GM18867 (cell line): Measurements from ENCODE around the gene STMN3.
"Not testable (repeated sequence)": the region's sequence is repeated elsewhere in the genome, so short reads cannot be mapped to it uniquely, and the experiment has no call there.

Source experiments
- ATAC-seq: cut with Tn5 transposase; IDR thresholded peaks from one replicate; pipeline ENCODE4 v1.9.1; 2021; ENCODE audit warnings: mild to moderate bottlenecking, moderate library complexity; ENCODE audit not compliant: unreplicated experiment

Gene STMN3

DNA sequence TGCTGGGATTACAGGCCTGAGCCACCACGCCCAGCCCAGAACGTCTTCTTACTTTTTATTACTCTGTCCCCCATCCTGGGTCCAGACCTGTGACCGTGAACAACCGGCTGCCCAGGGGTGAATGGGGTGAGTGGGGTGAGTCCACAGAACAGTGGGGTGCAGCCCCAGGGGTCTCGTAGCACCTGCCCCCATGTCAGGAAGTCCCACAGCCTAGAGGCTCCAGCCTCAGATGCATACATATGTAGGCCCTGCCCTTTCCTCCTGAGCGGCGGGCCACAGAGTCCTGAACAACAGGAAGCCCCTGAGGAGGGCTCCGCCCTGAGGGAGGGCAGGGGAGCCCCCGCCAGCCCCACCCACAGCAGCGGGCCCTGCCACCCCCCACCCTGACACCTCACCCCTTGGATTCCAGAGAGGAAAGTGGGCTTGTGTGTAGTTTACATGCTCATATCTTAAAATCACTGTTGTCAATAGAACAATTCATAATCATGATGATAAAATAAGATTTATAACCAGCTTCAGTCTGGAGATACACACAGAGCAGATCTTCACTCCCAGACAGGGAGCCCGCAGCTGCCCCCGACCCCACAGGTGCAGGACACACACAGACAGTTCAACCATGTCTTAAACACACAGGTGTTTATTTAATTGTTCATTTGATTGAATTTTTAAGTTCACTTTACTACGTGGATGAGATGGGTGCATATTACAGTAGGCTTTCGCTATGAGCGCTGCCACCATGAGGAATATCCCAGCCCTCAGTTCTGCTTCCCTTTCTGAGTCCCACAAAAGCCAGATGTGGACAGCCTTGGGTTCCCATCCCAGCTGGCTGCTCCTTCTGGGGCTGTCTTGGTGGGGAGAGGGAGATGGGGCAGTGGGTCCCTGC is 13.9 kb downstream of the STMN3 start:
- no peak for ATAC-seq

DNA sequence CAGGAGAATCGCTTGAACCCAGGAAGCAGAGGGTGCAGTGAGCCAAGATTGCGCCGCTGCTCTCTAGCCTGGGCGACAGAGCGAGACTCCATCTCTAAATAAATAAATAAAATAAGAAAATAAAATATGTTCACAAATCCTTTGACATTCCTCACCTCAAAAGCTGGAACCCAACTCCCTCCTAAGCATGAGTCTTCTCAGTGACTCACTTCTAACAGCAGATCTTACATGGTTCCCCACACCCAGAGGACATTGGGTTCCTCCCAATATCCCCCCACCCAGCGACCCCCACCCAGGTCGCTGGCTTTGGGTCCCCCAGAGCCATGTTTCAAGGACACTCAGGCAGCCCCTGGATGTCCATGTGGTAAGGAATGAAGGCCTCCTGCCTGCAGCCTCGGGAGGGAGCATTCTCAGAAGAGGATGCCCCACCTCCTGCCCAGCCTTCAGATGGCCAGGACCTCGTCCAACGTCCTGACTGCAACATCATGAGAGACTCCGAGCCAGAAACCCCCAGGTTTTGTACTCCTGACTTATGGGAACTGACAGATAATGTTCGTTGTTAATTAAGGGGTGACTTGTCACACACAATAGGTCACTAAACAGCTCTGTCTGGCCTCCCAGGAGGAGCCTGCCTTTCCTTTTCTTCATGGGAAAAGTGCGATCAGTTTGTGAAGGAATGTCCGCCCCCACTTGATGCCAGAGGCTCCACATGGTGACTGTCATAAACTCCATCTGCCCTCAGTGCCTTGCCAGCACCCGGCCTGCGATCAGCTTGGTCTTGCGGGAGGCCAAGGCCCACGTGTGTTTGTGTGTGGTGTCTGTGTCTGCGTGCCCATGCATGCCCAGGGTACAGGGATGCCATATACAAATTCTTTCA is 16.2 kb downstream of the STMN3 start:
- no peak for ATAC-seq

DNA sequence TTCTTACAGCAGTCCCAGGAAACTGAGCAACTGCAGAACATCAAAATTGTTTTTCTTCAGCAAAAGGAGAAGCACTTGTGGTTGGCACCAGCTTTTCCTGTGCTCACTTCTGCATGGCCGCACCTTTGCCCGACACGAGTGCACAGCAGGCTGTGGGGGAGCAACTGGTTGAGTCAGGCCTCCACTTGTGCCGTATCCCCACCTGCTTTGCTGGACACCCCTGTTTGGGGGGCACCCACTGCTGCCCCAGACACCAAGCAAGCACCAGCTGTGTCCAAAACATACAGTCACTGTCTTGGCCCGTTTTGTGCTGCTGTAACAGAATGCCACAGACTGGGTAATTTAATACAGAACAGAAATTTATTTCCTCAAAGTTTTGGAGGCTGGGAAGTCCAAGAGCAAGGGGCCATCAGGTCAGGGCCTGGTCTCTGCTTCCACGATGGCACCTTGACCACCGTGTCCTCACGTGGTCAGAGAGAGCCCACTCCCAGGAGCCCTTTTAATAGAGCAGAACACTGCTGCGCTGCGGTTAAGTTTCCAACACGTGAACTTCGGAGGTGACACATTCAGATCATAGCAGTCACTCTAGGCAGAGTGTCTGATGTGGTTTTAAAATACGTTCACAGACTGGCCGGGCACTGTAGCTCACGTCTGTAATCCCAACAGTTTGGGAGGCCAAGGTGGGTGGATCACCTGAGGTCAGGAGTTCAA is 17.6 kb downstream of the STMN3 start:
- peak; percentile 61 for ATAC-seq

DNA sequence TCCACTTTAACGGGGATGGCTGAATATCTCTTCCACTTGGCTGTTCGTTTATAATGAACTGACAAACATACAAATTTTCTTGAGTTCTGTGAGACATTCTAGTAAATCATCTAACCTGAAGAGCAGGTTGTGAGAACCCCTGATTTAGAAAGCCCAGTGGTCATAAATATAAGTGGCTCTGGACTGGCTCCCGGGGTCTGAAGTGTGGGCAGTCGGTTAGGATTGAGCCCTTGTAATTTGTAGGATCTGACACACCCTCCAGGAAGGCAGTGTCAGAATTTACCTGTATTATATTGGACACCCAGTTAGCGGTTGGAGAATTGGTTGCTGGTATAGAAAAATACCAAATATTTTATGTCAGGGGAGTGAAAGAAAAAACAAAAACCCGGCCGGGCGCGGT is 19.5 kb downstream of the STMN3 start:
- no peak for ATAC-seq

DNA sequence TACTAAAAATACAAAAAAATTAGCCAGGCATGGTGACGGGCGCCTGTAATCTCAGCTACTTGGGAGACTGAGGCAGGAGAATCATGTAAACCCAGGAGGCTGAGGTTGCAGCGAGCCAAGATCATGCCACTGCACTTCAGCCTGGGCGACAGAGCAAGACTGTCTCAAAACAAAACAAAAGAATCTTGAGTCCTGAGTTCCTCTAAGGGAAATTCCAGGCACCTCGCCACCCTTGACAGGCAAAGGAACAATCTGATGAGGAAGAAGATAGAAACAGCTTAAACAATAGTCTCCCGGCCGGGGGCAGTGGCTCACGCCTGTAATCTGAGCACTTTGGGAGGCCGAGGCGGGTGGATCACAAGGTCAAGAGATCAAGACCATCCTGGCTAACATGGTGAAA is 21.8 kb downstream of the STMN3 start:
- not testable (repeated sequence) for ATAC-seq

DNA sequence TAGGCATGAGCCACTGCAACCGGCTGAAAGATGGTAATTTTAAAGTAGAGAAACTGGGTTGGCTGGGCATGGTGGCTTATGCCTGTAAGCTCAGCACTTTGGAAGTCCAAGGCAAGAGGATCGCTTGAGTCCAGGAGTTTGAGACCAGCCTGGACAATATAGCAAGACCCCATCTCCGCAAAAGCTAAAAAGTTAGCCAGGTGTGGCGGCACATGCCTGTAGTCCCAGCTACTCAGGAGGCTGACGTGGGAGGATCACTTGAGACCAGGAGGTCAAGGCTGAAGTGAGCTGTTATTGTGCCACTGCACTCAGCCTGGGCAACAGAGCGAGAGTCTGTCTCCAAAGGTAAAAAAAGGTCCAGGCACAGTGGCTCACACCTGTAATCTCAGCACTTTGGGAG is 22.3 kb downstream of the STMN3 start:
- ATAC-seq, result not testable (repeated sequence)

DNA sequence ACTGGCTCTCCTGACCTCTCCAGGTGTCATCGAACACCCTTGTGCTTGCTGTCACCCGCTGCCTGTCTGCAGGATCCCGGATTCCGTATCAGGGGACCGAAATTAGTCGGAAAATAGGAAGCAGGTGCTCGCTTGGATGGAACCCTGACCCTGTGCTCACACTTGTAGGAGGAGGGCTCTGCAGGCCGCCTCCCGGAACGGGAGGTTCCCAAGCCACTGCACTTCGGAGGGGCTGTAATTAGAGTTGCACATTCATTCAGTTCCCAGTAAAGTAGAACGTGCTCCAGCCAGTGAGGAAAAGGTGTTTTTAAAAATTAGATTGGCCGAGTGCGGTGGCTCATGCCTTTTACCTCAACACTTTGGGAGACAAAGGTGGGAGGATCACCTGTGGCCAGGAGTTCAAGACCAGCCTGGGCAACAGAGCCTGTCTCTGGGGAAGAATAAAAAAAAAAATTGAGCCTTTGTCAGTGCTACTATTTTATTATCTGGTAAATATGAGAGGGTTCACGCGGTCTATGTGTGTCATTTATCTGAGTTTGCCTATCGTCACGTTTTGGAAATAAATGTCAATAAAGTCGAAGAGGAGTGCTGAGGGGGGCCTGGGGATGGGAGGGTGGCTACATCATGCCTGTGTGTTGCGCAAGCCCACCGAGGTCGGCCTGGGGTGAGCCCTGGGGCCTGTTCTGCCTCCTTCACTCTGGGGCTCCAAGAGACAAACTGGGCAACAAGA is 24.8 kb downstream of the STMN3 start:
- no peak for ATAC-seq

DNA sequence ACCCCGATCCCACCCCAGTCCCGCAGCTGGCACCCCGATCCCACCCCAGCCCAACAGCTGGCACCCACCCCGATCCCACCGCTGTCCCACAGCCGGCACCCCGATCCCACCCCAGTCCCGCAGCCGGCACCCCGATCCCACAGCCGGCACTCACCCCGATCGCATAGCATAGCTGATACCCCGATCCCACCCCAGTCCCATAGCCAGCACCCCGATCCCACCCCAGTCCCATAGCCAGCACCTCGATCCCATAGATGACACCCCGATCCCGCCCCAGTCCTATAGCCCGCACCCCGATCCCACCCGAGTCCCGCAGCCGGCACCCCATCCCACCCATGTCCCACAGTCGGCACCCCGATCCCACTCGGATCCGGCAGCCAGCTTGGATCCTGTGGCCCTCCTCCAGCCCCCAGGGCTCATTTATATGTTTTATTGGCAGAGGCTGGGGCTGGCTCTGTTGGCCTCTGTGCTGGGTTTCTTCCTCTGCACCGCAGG is 25.4 kb downstream of the STMN3 start:
- ATAC-seq, result no peak

DNA sequence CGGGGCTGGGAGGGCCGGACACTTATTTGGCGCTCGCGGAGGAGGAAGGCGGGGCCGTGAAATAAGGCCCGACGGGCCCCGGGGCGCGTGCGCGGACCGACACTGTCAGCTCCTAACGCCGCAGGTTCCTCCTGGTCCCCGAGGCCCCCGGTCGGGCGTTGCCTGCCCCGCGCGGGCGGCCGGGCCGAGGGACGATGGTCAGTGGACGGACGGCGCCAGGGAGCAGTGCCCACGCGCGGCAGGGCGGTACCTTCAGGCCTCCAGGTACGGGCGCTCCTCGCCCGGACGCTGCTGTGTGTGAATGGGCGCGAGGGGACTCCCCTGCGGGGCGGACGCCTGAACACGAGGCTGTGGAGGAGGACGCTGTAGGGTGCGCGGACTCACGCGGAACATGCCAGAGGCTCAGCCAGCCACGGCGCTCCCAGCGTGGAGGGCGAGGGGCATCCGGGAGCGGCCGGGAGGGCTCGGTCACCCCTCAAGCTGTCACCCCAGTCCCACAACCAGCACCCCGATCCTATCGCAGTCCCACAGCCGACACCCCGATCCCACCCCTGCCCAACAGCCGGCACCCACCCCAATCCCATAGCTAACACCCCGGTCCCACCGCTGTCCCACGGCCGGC is 26.0 kb downstream of the STMN3 start:
- peak; percentile 78 for ATAC-seq

DNA sequence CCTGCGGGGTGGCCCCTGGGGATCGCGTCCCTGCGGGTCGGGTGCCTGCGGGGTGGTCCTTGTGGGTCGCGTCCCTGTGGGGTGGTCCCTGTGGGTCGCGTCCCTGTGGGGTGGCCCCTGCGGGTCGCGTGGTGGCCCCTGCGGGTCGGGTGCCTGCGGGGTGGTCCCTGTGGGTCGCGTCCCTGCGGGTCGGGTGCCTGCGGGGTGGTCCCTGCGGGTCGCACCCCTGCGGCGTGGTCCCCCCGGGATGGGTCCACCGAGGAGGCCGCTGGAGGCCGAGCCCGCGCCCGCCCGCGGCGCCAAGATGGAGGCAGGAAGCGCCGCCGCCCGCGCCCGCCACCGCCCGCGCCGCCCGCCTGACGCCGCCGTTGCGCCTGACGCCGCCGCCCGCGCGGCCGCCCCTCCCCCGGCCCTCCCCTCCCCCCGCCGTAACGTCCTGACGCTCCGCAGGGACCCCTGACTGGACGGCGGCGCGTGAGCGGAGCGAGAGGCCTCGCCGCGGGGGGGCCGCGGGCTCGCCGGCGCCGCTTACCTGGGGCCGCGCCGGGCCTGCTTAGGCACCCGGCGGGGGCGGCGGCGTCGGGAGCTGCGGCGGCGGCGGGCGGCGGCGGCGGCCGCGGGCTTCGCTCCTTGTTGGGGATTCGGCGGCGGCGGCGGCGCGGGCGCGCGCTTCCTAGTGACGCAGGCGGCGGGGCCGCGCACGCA is 26.6 kb downstream of the STMN3 start, which contains the start of gene GMEB2:
Gene GMEB2, minus strand, starts transcription at position 678 of the 705 bp plus-strand sequence. CDS start 7,704 bp downstream, outside the sequence.
- peak; percentile 42 for ATAC-seq

DNA sequence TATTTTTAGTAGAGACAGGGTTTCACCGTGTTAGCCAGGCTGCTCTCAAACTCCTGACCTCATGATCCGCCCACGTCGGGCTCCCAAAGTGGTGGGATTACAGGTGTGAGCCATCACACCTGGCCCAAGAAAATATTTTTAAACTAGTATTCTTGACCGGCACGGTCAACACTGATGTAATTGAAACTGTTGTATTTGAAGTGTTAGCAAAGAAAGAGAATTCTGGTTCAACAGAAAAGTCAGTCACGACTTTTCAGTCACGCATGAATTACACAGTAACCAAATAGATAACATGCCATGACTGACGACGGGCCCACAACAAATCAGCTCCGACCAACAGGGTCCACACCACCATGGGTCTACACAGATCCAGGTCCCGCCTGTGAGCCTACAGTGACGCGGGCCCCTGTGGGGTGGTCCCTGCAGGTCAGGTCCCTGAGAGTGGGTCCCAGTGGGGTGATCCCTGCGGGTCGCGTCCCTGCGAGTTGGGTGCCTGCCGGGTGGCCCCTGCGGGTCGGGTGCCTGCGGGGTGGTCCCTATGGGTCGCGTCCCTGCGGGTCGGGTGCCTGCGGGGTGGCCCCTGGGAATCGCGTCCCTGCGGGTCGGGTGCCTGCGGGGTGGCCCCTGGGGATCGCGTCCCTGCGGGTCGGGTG is 27.3 kb downstream of the STMN3 start:
- ATAC-seq, result no peak

DNA sequence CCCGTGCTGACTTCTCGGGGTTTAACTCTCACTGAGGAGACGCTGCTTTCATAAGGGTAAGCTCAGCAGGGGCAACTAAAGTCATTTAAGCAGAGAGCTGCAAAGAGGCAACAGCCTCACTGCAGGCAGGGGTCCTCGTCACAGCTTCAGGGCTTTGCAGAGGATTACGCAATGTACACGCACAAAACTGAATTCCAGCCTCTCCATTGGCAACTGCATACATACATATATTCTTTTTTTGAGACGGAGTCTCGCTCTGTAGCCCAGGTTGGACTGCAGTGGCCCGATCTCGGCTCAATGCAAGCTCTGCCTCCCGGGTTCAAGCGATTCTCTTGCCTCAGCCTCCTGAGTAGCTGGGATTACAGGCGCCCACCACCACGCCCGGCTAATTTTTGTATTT is 28.7 kb downstream of the STMN3 start:
- no peak for ATAC-seq

DNA sequence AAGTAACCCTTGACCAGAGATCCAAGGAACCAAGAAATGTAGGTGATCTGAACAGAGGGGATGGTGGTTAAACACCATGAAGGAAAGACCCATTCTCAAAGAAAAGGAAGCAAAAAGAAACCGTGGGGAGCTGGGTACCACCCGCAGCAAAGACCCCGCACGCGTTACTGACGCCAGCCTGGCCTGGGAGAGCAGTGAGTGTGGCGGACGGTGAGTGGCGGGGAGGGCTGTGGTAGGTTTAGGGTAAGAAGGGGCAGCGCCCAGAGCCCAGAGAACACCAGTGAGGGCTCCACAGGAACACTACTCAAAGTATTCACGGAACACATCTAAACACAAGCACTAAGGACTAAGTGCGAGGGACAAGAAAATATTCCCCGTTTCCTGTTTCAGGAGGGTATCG is 30.5 kb downstream of the STMN3 start:
- no peak for ATAC-seq

DNA sequence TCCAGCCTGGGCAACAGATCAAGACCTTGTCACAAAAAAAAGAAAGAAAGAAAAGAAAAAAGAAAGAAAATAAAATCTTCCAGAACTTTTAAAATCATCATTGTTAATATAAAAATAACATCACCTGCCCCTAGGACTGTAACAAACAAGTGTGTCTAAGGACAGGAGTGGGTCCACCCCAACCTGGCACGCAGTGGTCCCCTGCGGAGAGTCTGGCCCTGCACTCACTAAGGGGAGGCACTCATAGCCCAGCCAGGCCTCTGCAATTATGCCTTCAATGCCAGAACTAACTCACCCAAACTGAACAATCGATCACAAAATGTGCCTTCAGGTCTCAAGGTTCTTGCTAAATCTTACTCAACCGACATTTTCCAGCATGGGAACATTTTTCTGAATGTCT is 31.1 kb downstream of the STMN3 start:
- no peak for ATAC-seq

DNA sequence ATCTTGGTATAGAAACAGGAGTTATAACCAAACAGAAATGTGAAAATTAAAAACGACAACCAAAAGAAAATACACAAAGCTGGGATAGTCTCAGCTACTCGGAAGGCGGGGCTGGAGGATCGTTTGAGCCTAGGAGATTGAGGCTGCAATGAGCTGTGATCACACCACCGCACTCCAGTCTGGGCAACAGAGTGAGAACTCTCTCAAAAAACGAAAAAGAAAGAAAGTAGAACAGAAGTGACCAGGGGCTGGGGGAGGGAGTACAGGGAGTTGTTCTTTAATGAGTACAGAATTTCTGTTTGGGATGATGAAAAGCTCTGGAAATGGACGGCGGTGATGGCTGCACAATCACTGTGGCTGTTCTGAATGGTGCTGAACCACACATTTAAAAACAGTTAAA is 32.2 kb downstream of the STMN3 start:
- no peak for ATAC-seq

DNA sequence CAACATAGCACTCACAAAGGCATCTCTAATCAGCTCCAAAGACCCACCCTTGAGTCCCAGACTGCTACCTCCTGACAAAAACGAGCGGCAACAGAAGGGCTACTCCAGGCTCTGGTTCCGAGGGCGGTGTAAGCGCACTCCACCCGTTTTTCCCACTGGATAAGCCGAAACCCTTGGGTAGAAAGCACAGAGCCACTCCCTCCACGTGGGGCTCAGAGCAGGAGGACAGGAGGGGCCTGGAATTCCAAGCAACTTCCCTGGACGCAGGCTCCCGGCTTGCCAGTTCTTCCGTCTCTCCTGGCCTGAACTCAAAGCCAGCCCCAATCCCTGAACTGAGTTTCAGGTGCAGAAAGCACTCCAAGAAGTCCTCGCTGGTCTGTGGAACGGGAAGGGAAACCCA is 33.7 kb downstream of the STMN3 start:
- ATAC-seq, result no peak

DNA sequence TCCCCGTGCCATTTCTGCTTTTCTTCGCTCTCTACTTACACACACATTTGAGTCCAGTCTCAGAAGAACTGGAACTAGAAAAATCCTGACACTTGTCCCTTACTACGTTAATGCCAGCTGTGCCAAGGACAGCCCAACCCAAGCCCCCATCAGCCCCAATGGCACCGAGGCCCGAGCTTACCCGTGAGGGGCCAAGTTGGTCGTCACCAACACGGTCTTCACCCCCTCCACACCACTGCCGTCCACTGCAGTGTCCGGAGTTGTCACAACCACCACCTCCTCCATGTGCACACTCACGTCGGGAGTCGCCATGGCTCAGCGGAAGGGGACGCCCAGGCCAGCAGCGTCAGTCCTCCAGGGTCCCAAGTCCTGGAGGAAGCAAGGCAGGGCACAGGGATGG is 34.1 kb downstream of the STMN3 start:
- ATAC-seq, result no peak

DNA sequence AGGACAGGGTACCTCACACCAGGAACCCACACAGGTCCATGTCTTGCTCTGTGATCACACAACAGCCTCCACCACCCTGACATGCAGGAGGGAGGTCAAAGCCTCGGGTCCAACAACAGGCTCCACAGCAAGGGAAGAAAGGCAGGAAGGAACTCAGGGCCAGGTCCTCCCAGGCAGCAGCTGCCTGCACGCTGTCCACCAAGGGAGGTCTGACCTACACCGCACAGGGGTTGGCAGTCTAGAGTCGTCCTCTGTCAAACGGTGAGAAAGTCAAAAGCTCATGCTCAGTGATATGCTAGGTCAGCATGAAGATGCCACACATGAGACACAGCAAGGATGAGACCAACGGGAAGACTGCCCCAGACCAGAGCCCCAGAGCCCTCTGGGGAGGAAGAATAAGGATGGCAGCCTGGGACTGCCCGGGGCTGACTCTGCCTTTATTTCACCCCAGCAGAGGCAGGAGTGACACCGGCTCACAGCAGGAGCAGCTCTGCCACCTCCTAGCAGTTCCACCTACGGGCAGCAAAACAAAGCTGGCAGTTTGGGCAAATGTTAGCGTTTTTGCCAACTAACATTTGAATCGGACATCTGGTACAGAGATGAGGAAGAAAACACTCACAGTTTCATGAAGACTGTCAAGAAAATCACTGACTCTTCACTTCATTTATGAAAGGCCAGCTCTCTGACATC is 34.8 kb downstream of the STMN3 start:
- no peak for ATAC-seq
